ENCODE data around the gene ELP5. TPM values are rescaled to one million over a fixed set of nuclear protein-coding genes. Genes with fewer than 3 reads are reported as not detected.

ELP5 gene
- total and polyA plus RNA-seq, 2 of the 4 experiments (the other 2 are of a cell fraction): 39.3 to 46.6 TPM

- TF ChIP-seq CHD1 (IDR thresholded peaks at IDR 0.05; ENCODE audit: low read depth, low read length) (no peak), MXI1 (IDR thresholded peaks at IDR 0.05; ENCODE audit: borderline replicate concordance, low read depth, low read length) (no peak), RCOR1 (IDR thresholded peaks at IDR 0.05; ENCODE audit: insufficient replicate concordance, low read length) (no peak)
Observed at GRCh38 chr17:7203391-7203790, 48.6 kb upstream of the ELP5 start (continued).

GRCh38 chr17:7204336-7204735 is 47.7 kb upstream of the ELP5 start:
- Histone ChIP-seq H3K9me3 (ENCODE audit: control insufficient read depth, insufficient read depth, low read length) (no peaks in the 10 kb centered on the region), H3K9me1 (ENCODE audit: insufficient read depth, low read length) (peaks cover 13% of the 10 kb centered on the region), H3K27me3 (ENCODE audit: control insufficient read depth, insufficient read depth, low read length) (no peaks in the 10 kb centered on the region), H3K56ac (ENCODE audit: extremely low read depth, insufficient read depth, low read length) (no peak overlapping the region), H3K4me2 (ENCODE audit: low read depth, low read length) (no peak overlapping the region; the same call in 1 of the 2 replicates), H4K91ac (ENCODE audit: insufficient read depth, low read depth, low read length) (no peak overlapping the region), H2BK15ac (ENCODE audit: low read depth, low read length) (no peak overlapping the region), H3K14ac (replicated peaks; ENCODE audit: low read depth, low read length) (no peak overlapping the region), H2AK5ac (ENCODE audit: low read depth, low read length) (peak overlapping the region; percentile 29; the same call in 1 of the 2 replicates), H3K27ac (ENCODE audit: insufficient read depth, low read length) (no peak overlapping the region), H3K4me3 (ENCODE audit: insufficient read depth, low read depth, low read length) (no peak overlapping the region), H3K23ac (ENCODE audit: low read depth, low read length) (no peak overlapping the region), H2BK120ac (ENCODE audit: low read depth, low read length) (no peak overlapping the region), H2BK20ac (ENCODE audit: low read depth, low read length) (no peak overlapping the region), H4K8ac (ENCODE audit: low read depth in 2 of 2, low read length in 2 of 2) (peak overlapping the region in 1 of 2 experiments; percentile 59; a peak in 2 of 4 replicates), H3K79me1 (ENCODE audit: low read depth in 1 of 2, low read length in 2 of 2) (peaks cover 13 to 64% of the 10 kb centered on the region in 2 experiments), H4K20me1 (ENCODE audit: insufficient read depth, low read length) (peaks cover 32% of the 10 kb centered on the region), H3K4ac (ENCODE audit: low read depth, low read length) (no peak overlapping the region), H2BK5ac (ENCODE audit: low read depth, low read length, poor library complexity, severe bottlenecking) (no peak overlapping the region), H3K4me1 (ENCODE audit: control insufficient read depth, insufficient read depth, low read length) (peaks cover 9% of the 10 kb centered on the region), H3K36me3 (ENCODE audit: control insufficient read depth, insufficient read depth, low read length) (peaks cover 21% of the 10 kb centered on the region), H2AFZ (replicated peaks; ENCODE audit: low read length, poor library complexity) (no peak overlapping the region), H3K9ac (ENCODE audit: low read depth, low read length) (no peak overlapping the region), H2AK9ac (replicated peaks; ENCODE audit: low read depth, low read length, poor library complexity) (peak overlapping the region; percentile 56), H3K18ac (ENCODE audit: low read depth, low read length) (no peak overlapping the region), H4K5ac (ENCODE audit: low read depth, low read length) (no peak overlapping the region)
- POLR2A ChIA-PET (ENCODE audit: unreplicated experiment): no interaction called here
- intact Hi-C loops (cut with micrococcal nuclease): no loop called here
- 50% methylated on average over 2 of the region's 15 CpGs; no CpG with 5 or more reads in 1 of the 2 experiments for WGBS, 2 experiments (ENCODE audit: extremely low coverage in 2 of 2, insufficient read length in 1 of 2)
- dilution Hi-C loops (cut with HindIII; ENCODE audit: low sequenced_read_pairs, unreplicated experiment): no loop called here
- DNase-seq (no peak), ATAC-seq (ENCODE audit: low read depth) (no peak)
- CTCF ChIA-PET: no interaction called here
- no TSS peak for BruUV-seq (replicated peaks)
- in situ Hi-C loops (cut with MboI; ENCODE audit: low sequenced_read_pairs): no loop called here
- no peak for TF ChIP-seq BHLHE40 (IDR thresholded peaks at IDR 0.05; ENCODE audit: low read depth, low read length)
- no peak for TF ChIP-seq RFX5 (IDR thresholded peaks at IDR 0.05; ENCODE audit: low read depth, low read length)
- TF ChIP-seq RCOR1 (IDR thresholded peaks at IDR 0.05; ENCODE audit: insufficient replicate concordance, low read length): no peak
- no peak for TF ChIP-seq ELK1 (IDR thresholded peaks at IDR 0.05; ENCODE audit: borderline replicate concordance, low read depth, low read length)
- TF ChIP-seq FOS (IDR thresholded peaks at IDR 0.05; ENCODE audit: low read depth, low read length): no peak
- TF ChIP-seq MAZ (IDR thresholded peaks at IDR 0.05; ENCODE audit: borderline replicate concordance, low read depth, low read length): no peak
- no peak for TF ChIP-seq SMC3 (IDR thresholded peaks at IDR 0.05; ENCODE audit: low read depth, low read length)
- no peak for TF ChIP-seq CHD1 (IDR thresholded peaks at IDR 0.05; ENCODE audit: low read depth, low read length)
- no peak for TF ChIP-seq CTCF (conservative IDR thresholded peaks at IDR 0.05; ENCODE audit: low read depth, low read length)
- TF ChIP-seq USF2 (IDR thresholded peaks at IDR 0.05; ENCODE audit: low read depth, low read length): no peak
- TF ChIP-seq NFE2L2 (IDR thresholded peaks at IDR 0.05; ENCODE audit: low read depth, low read length): no peak
- no peak for TF ChIP-seq RAD21 (IDR thresholded peaks at IDR 0.05; ENCODE audit: low read length)
- TF ChIP-seq POLR2A (IDR thresholded peaks at IDR 0.05; ENCODE audit: low read depth, low read length): no peak
